Adipocyte (in vitro differentiated cells): ENCODE data around the gene AUTS2.

Experiments
- DNase-seq: peaks from one replicate; pipeline ENCODE4 v3.0.0-alpha.2; 2015; ENCODE audit warnings: low read depth
- H3K27me3 ChIP-seq: replicated peaks from 2 replicates; pipeline ENCODE4 v1.7.0; 2013; ENCODE audit warnings: mild to moderate bottlenecking, low read length, moderate library complexity; ENCODE audit not compliant: control insufficient read depth, insufficient read depth
- H3K36me3 ChIP-seq: 2 replicates; pipeline ENCODE4 v1.7.0; 2013; ENCODE audit warnings: low read length, mild to moderate bottlenecking, moderate library complexity; ENCODE audit not compliant: control insufficient read depth, insufficient read depth, severe bottlenecking
- H3K4me1 ChIP-seq: 2 replicates; pipeline ENCODE4 v1.7.0; 2013; ENCODE audit warnings: mild to moderate bottlenecking, low read length, moderate library complexity; ENCODE audit not compliant: control insufficient read depth, insufficient read depth
- H3K4me3 ChIP-seq: 2 replicates; pipeline ENCODE4 v1.7.0; 2013; ENCODE audit warnings: mild to moderate bottlenecking, low read length, moderate library complexity
- H3K9ac ChIP-seq: 2 replicates; pipeline ENCODE4 v1.7.0; 2013; ENCODE audit warnings: mild to moderate bottlenecking, low read length, moderate library complexity
- H3K9me3 ChIP-seq: 2 replicates; pipeline ENCODE4 v1.7.0; 2013; ENCODE audit warnings: mild to moderate bottlenecking, low read length, moderate library complexity; ENCODE audit not compliant: control insufficient read depth

Gene AUTS2

DNA sequence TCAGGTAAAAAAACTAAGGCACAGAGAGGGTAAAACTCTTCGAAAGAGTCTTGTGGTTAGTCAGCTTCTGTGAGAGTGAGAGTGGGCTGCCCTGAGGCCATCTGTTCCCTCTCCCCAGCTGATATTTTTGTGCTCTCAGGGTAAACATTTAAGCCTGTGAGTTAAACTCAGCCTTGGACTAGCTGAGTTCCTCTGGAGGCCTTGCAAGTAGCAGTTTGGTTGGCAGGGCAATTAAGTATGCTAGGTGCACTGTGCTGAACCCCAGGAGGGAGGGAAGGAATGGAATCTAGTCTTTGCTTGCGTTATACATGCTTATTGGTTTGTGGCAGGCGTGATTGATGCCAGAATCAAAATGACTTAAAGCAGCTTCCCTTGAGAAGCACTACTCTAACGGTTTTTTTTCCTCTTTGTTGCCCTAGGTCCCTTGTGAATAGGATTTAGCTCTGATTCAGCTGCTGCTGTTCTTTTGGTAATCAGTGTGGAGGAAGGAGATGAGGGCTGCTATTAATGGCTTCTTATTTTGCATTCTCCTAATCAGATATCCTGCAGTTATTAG lies 140.2 kb downstream of the AUTS2 start:
- Histone ChIP-seq H3K4me3 (no peak overlapping the region), H3K9ac (no peak overlapping the region), H3K4me1 (peaks cover 20% of the 10 kb centered on the region), H3K9me3 (no peaks in the 10 kb centered on the region), H3K36me3 (no peaks in the 10 kb centered on the region), H3K27me3 (no peaks in the 10 kb centered on the region)
- DNase-seq: no peak

DNA sequence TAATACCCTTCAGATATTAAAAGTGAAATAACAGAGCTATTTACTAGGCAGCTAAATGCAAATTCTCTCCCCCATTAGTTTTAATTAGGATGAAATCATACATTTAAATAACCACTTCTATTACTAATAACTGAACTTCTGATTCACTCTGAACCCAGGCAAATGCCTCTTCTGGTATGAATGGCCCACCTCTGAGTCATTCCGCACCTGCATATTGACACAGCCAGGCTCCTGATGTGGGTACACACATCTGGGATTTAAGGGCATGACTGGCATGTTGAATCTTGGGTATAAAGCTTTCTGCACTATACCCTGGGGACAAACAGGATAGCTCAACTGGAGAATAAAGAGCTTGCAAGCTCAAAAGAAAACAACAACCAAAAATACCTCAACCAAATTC lies 140.9 kb downstream of the AUTS2 start:
- no peak for DNase-seq
- H3K4me3 ChIP-seq: no peak overlapping the region

DNA sequence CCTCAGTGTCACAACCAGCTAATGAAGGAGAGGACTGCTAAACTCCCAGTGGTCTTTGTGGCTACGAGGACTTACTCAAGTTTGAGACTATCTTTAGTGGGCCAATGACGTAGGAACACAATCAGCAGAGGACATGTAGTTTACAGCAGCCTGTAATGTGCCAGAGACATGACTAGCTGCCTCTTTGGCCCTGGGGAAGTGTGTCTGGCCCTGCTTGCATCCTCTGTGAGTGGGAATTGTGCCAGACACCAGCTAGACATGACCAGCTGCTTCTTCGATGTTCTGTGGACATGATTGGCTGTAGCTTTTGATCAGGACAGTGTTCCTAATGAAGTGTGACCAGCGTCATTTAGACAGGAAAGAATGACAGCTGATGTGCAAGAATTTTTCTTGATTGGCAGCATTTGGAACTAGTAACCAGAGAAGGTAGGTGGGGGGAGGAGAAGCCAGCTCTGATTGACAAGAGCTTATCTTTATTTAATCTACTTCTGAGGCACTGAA lies 141.7 kb downstream of the AUTS2 start:
- DNase-seq: peak; percentile 39
- Histone ChIP-seq H3K36me3 (no peaks in the 10 kb centered on the region), H3K9me3 (no peaks in the 10 kb centered on the region), H3K4me3 (no peak overlapping the region), H3K4me1 (peaks cover 20% of the 10 kb centered on the region), H3K9ac (no peak overlapping the region), H3K27me3 (no peaks in the 10 kb centered on the region)

More for the DNA sequence above, 140.9 kb downstream of the AUTS2 start:
- Histone ChIP-seq H3K9me3 (no peaks in the 10 kb centered on the region), H3K4me1 (peaks cover 20% of the 10 kb centered on the region), H3K36me3 (no peaks in the 10 kb centered on the region), H3K9ac (no peak overlapping the region), H3K27me3 (no peaks in the 10 kb centered on the region)

DNA sequence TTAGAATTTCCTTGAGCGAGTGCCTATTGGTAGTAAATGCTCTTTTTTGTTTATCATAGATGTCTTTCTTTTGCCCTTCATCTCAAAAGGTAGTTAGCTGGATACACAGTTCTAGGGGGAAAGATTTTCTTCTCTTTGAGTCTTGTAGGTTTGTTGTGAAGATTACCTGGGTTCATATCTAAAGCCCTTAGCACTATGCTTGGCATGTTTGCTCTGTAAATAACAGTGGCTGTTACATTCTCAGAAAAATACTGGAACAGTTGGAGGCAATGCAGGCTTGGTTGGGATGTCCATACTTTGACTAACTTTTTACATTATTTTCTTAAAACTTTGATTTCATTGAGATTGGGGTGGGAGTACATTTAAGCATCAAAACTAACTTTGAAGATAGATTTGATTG lies 144.0 kb downstream of the AUTS2 start:
- Histone ChIP-seq H3K9me3 (no peaks in the 10 kb centered on the region), H3K9ac (no peak overlapping the region), H3K4me1 (peaks cover 20% of the 10 kb centered on the region), H3K27me3 (no peaks in the 10 kb centered on the region), H3K4me3 (no peak overlapping the region), H3K36me3 (no peaks in the 10 kb centered on the region)
- no peak for DNase-seq

DNA sequence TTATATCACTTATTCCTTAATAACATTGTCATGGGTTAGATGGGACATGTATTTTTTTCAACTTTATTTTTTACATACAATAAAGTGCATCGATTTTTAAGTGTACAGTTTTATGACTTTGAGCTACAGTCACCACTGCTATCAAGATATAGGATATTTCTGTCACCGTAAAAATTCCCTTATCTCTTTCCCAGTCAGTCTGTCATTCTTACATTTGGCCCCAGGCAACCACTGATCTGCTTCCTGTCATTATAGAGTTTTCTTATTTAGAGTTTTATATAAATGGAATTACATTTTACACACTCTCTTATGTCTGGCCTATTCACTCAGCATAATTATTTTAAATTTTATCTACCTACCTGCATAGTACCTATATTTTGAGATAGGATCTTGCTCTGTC lies 145.2 kb downstream of the AUTS2 start:
- no peak for DNase-seq
- Histone ChIP-seq H3K4me1 (peaks cover 21% of the 10 kb centered on the region), H3K27me3 (no peaks in the 10 kb centered on the region), H3K9ac (no peak overlapping the region), H3K9me3 (no peaks in the 10 kb centered on the region), H3K36me3 (no peaks in the 10 kb centered on the region), H3K4me3 (no peak overlapping the region)

DNA sequence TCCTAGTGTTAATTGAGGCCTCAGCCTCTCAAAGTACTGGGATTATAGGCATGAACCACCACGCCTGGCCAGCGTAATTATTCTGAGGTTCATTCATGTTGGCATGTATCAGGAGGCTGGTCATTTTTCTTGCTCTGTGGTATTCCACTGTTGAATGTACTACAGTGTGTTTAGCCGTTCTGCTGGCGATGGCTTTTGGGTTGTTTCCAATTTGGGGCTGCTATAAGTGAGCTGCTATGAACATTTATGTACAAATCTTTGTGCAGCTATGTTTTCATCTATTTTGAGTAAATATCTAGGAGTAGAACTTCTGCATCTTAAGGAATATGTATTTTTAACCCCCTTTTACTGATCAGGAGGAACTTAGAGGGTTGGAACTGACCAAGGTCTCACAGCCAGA lies 145.8 kb downstream of the AUTS2 start:
- Histone ChIP-seq H3K9ac (no peak overlapping the region), H3K27me3 (no peaks in the 10 kb centered on the region), H3K9me3 (no peaks in the 10 kb centered on the region), H3K4me1 (peaks cover 21% of the 10 kb centered on the region), H3K4me3 (no peak overlapping the region), H3K36me3 (no peaks in the 10 kb centered on the region)
- no peak for DNase-seq

DNA sequence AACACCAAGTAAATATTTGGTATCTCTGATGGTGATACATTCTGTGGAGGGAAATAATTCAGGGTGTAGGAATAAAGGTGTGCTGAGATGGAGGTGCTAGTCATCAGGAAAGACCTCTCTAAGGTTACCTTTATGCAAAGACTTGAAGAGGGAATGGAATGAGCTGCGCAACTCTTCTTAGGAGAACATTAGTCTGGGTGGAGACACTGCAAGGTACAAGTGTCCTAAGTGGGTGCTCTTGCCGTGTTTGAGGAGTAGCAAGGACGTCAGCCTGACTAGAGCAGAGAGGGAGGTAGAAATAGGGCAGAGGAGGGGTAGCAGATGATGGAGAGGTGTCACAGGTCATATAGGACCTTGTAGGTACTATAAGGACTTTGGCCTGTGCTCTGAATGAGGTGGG lies 148.1 kb downstream of the AUTS2 start:
- Histone ChIP-seq H3K9me3 (no peaks in the 10 kb centered on the region), H3K36me3 (no peaks in the 10 kb centered on the region), H3K4me3 (no peak overlapping the region), H3K27me3 (no peaks in the 10 kb centered on the region), H3K9ac (no peak overlapping the region), H3K4me1 (peaks cover 15% of the 10 kb centered on the region)
- DNase-seq: no peak

DNA sequence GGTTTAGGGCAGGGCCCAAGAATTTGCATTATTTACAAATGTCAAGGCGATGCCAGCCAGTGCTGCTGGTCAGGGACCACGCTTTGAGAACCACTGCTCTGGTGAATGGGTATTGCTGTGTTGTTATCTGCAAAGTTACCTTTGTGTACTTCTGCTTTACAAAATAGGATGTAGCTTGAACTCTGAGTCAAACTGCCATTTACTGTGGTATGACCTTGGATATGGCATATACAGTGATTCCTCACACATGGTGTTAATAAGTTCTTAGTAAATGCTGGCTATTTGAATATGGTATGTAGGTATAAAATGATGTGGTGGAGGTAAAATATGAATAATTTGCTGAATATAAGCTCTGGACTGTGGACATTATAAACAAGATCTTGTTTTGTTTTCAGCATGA lies 148.9 kb downstream of the AUTS2 start:
- H3K4me1 ChIP-seq: peaks cover 15% of the 10 kb centered on the region
- no peaks in the 10 kb centered on the region for H3K9me3 ChIP-seq
- H3K4me3 ChIP-seq: no peak overlapping the region
- no peaks in the 10 kb centered on the region for H3K36me3 ChIP-seq
- no peak overlapping the region for H3K9ac ChIP-seq
- no peaks in the 10 kb centered on the region for H3K27me3 ChIP-seq
- no peak for DNase-seq

DNA sequence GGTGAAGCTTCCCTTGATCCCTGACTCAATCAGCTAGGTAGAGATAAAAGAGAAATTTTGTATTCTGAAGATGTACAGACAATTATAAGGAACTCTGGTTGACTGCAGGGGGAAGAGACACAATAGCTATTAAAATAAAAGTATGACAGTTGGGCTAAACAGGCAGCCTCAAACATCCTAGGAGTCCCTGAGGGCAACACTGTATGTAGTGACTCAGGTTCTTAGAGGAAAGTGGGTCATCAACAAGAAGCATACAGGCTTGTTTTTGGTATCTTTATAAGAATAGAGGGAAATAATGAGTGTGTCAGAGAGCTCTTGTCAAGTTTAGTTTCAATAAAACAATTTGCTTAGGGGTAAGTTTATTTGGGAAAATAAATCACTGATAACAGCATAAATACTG lies 150.3 kb downstream of the AUTS2 start:
- H3K27me3 ChIP-seq: no peaks in the 10 kb centered on the region
- peak; percentile 40 for DNase-seq

DNA sequence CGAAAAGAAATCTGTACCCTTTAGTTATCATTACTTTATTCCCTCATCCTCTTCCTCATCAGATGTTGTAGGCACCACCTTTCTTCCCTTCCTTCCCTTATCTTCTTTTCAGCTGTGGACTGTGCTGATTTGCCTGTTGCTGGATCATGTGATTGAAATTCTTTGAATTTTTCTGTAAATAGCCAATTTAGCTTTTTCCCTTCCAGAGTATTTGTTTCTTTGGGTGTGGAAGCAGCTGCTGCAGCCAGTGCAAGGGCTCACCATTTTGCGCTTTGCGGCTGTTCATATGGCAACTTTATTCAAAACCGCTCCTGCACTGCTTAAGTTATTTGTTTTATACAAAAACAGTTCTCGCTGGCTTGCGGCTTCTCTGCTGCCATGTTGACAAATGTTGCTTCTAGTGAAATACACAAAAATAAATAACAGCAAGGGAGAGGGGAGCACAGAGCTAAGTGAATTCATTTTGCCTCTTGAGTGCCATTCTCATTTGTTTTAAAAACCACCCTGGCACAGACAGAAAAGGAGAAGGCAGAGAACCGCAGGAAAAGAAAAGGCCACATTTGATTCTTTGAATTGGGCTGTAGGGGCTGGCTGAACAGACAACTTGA lies 151.2 kb downstream of the AUTS2 start:
- no peaks in the 10 kb centered on the region for H3K36me3 ChIP-seq
- H3K9ac ChIP-seq: no peak overlapping the region
- peaks cover 15% of the 10 kb centered on the region for H3K4me1 ChIP-seq
- no peak for DNase-seq
- H3K4me3 ChIP-seq: no peak overlapping the region
- no peaks in the 10 kb centered on the region for H3K9me3 ChIP-seq
- no peaks in the 10 kb centered on the region for H3K27me3 ChIP-seq

More for the DNA sequence above, 150.3 kb downstream of the AUTS2 start:
- H3K4me3 ChIP-seq: no peak overlapping the region
- H3K9me3 ChIP-seq: no peaks in the 10 kb centered on the region
- no peaks in the 10 kb centered on the region for H3K36me3 ChIP-seq
- H3K9ac ChIP-seq: no peak overlapping the region
- H3K4me1 ChIP-seq: peaks cover 15% of the 10 kb centered on the region

DNA sequence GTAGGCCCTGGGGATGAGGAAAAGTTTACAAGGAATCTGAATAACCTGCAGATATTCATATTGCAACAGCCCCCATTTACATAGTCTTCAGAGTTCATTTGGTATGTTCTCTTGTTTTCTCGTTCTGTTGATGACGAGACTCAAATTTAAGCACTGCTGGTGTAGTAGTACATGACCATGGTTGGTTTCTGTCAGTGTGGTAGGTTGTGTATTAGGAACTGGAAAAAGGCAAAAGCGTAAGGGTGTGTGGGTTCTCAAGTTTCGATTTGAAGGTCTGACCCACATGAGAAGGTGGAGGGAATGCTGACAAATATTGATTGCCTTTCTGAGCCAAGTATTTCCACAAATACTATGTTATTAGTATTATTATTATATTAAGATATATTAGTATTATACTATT lies 151.7 kb downstream of the AUTS2 start:
- H3K4me3 ChIP-seq: no peak overlapping the region
- H3K4me1 ChIP-seq: peaks cover 15% of the 10 kb centered on the region
- no peak overlapping the region for H3K9ac ChIP-seq
- DNase-seq: no peak
- H3K36me3 ChIP-seq: no peaks in the 10 kb centered on the region
- no peaks in the 10 kb centered on the region for H3K27me3 ChIP-seq
- H3K9me3 ChIP-seq: no peaks in the 10 kb centered on the region

DNA sequence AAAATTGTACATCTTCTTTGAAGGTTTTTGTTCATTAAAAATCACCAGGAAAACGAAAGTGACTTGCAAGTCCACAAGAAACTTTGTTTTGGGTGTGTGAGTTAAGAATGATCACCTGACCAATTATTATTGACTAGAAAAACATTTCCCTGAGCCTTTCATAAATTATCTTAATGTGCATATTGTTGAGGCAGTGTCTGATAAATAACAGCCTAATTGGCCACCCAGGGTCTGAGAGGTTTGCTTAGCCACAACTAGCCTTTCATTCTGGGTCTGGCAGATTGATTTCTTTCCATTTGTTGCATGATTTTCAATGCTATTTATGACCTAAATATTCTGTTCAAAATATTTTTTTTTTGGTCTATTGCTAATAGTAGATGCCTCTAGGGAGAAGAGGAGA lies 152.8 kb downstream of the AUTS2 start:
- Histone ChIP-seq H3K9me3 (no peaks in the 10 kb centered on the region), H3K36me3 (no peaks in the 10 kb centered on the region), H3K9ac (no peak overlapping the region), H3K27me3 (no peaks in the 10 kb centered on the region), H3K4me1 (peaks cover 15% of the 10 kb centered on the region), H3K4me3 (no peak overlapping the region)
- no peak for DNase-seq
